Stomach (tissue), 4 donors: ENCODE results near the gene SMPD2.

Source experiments
- CTCF ChIP-seq, 7 experiments: fragments of 450-650 bp in 4 of 7; fragments of 200-600 bp in 3 of 7; sonication (generic) in 3 of 7; IDR thresholded peaks; one replicate each; pipeline ENCODE4 v1.5.1; 2016 to 2019; ENCODE audit warnings: antibody characterized with exemption in 7 of 7, control low read depth in 2 of 7, mild to moderate bottlenecking in 1 of 7
- POLR2A ChIP-seq, 4 donors: fragments of 450-650 bp; IDR thresholded peaks; one replicate each; pipeline ENCODE4 v1.6.1; 2016; ENCODE audit warnings: antibody characterized with exemption in 4 of 4, control low read depth in 2 of 4, mild to moderate bottlenecking in 1 of 4, moderate library complexity in 1 of 4

DNA sequence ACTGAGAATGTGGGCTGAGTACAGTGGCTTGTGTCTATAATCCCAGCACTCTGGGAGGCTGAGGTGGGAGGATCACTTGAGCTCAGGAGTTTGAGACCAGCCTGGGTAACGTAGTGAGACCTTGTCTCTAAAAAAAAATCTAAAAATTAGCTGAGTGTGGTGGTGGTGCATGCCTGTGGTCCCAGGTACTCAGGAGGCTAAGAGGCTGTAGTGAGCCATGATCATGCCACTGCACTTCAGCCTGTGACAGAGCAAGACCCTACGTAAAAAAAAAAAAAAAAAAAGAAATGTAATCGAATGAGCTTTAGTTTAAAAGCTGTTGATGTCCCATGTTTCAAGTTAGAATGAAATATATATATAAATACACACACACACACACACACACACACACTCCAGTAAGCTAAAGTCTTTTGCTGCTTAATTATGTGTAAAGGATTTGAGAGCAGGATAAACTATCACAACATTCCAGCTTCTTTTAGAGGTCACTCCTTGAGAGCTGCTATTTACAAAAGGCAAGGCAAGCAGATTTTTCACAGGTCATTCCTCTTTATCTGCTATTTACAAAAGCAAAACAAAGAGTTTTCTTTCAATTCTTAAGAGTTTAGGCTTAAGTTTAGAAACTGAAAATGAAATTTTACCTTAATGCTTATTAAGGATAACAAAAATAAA lies 19.8 kb downstream of the SMPD2 start:
- TF ChIP-seq POLR2A (IDR thresholded peaks at IDR 0.05) (no peak), CTCF (IDR thresholded peaks at IDR 0.05) (no peak)
